Common myeloid progenitor, CD34-positive (primary cell): ENCODE results near the gene WNK2.

Experiments
- CTCF ChIA-PET: fragments of 350-600 bp; sonication (Branson Sonifier 250); formaldehyde crosslinking; loops from one replicate; lab custom pipeline; 2021; ENCODE audit warnings: antibody characterized with exemption; lab: Charles Lee
- POLR2A ChIA-PET: fragments of 350-600 bp; sonication (Branson Sonifier 250); formaldehyde crosslinking; loops from one replicate; lab custom pipeline; 2021; ENCODE audit warnings: antibody characterized with exemption; lab: Charles Lee
- DNase-seq, 3 donors: peaks; one replicate each; pipeline versions ENCODE4 v3.0.0 to v3.0.0-alpha.2; 2013
- H3K27ac ChIP-seq, 2 experiments: 1 replicate in 1 of 2; 2 replicates in 1 of 2; pipeline ENCODE4 v1.7.0; 2013; ENCODE audit warnings: inconsistent platforms in 2 of 2, low read length in 2 of 2, mild to moderate bottlenecking in 2 of 2, low read depth in 1 of 2, moderate library complexity in 1 of 2; ENCODE audit not compliant: severe bottlenecking in 2 of 2, insufficient read depth in 1 of 2, poor library complexity in 1 of 2
- H3K27me3 ChIP-seq, 5 experiments: replicated peaks in 2 of 5; 1 replicate in 3 of 5; 2 replicates in 2 of 5; pipeline versions ENCODE4 v1.6.1 to v1.7.0; 2013; ENCODE audit warnings: low read length in 4 of 5, mild to moderate bottlenecking in 2 of 5, moderate library complexity in 2 of 5, inconsistent platforms in 1 of 5; ENCODE audit not compliant: insufficient read depth in 5 of 5, control insufficient read depth in 4 of 5
- H3K36me3 ChIP-seq, 4 experiments: 1 replicate in 2 of 4; 2 replicates in 2 of 4; pipeline versions ENCODE4 v1.6.1 to v1.7.0; 2013; ENCODE audit warnings: low read length in 3 of 4, control low read depth in 1 of 4, mild to moderate bottlenecking in 1 of 4; ENCODE audit not compliant: control insufficient read depth in 4 of 4, insufficient read depth in 4 of 4
- H3K4me1 ChIP-seq, 4 experiments: 1 replicate in 3 of 4; 2 replicates in 1 of 4; pipeline versions ENCODE4 v1.6.1 to v1.7.1; 2013; ENCODE audit warnings: low read length in 3 of 4, mild to moderate bottlenecking in 3 of 4, control low read depth in 1 of 4, inconsistent platforms in 1 of 4, moderate library complexity in 1 of 4; ENCODE audit not compliant: control insufficient read depth in 4 of 4, insufficient read depth in 4 of 4; ENCODE audit errors: control extremely low read depth in 1 of 4
- H3K4me3 ChIP-seq, 7 experiments: 1 replicate in 4 of 7; 2 replicates in 3 of 7; pipeline versions ENCODE4 v1.5.1 to v1.7.0; 2013; ENCODE audit warnings: mild to moderate bottlenecking in 7 of 7, low read length in 6 of 7, moderate library complexity in 6 of 7, inconsistent platforms in 2 of 7, low read depth in 2 of 7, control low read depth in 1 of 7; ENCODE audit not compliant: insufficient read depth in 4 of 7, control insufficient read depth in 1 of 7; ENCODE audit errors: extremely low read depth in 1 of 7
- H3K9me3 ChIP-seq, 5 experiments: 1 replicate in 4 of 5; 2 replicates in 1 of 5; pipeline versions ENCODE4 v1.6.1 to v1.7.1; 2013; ENCODE audit warnings: low read length in 4 of 5, mild to moderate bottlenecking in 2 of 5, inconsistent platforms in 1 of 5, low read depth in 1 of 5, moderate library complexity in 1 of 5; ENCODE audit not compliant: control insufficient read depth in 4 of 5, insufficient read depth in 2 of 5; ENCODE audit errors: control extremely low read depth in 1 of 5
- WGBS: methylation state at CpG from one replicate; pipeline ENCODE4 v1.1.5; 2013; ENCODE audit not compliant: insufficient coverage; 5-methylcytosine and 5-hydroxymethylcytosine counted together

WNK2 gene

GRCh38 chr9:93304574-93305496 is 120.9 kb downstream of the WNK2 start:
- peak; percentile 24 to 42 (median 36) for DNase-seq
- Histone ChIP-seq H3K36me3 (no peaks in the 10 kb centered on the region), H3K4me1 (no peaks in the 10 kb centered on the region), H3K4me3 (no peak overlapping the region), H3K9me3 (no peaks in the 10 kb centered on the region), H3K27ac (no peak overlapping the region), H3K27me3 (peaks cover 0 to 6% (median 0%) of the 10 kb centered on the region in 5 experiments)
- WGBS: 86% methylated on average over 14 of the region's 17 CpGs
- POLR2A ChIA-PET: no interaction called here
- CTCF ChIA-PET: interaction anchor here (0.6 to 5.4 kb wide), 13 partner anchors 9 to 325 kb away, joined by 3 to 50 read pairs (median 5); no protein-coding TSS in a partner anchor

- H3K9me3 ChIP-seq: no peaks in the 10 kb centered on the region
- ChIA-PET CTCF (interaction anchor here (0.6 to 5.4 kb wide), 14 partner anchors 9 to 325 kb away, joined by 3 to 50 read pairs (median 5); no protein-coding TSS in a partner anchor), POLR2A (interaction anchor here (0.6 kb wide), 1 partner anchor 322 kb away, joined by 3 read pairs; no protein-coding TSS in a partner anchor)
- H3K4me1 ChIP-seq: no peaks in the 10 kb centered on the region
- H3K4me3 ChIP-seq: no peak overlapping the region
- DNase-seq: no peak
- no peaks in the 10 kb centered on the region for H3K36me3 ChIP-seq
- no peak overlapping the region for H3K27ac ChIP-seq
- WGBS: 96% methylated on average over 15 of the region's 15 CpGs
- peaks cover 0 to 6% (median 2%) of the 10 kb centered on the region in 5 experiments for H3K27me3 ChIP-seq
These were observed 121.6 kb downstream of the WNK2 start for GRCh38 chr9:93305497-93306020.

- 100% methylated on average over 7 of the region's 9 CpGs for WGBS
- Histone ChIP-seq H3K27me3 (peaks cover 0 to 7% (median 2%) of the 10 kb centered on the region in 5 experiments), H3K4me1 (no peaks in the 10 kb centered on the region), H3K27ac (no peak overlapping the region), H3K4me3 (no peak overlapping the region), H3K36me3 (no peaks in the 10 kb centered on the region), H3K9me3 (no peaks in the 10 kb centered on the region)
- ChIA-PET CTCF (interaction anchor here (0.6 to 5.4 kb wide), 9 partner anchors 8 to 182 kb away, joined by 3 to 50 read pairs (median 5); no protein-coding TSS in a partner anchor), POLR2A (interaction anchor here (0.6 kb wide), 1 partner anchor 322 kb away, joined by 3 read pairs; no protein-coding TSS in a partner anchor)
- DNase-seq: no peak
These were observed 122.1 kb downstream of the WNK2 start for GRCh38 chr9:93306081-93306480.

GRCh38 chr9:93306579-93307091 is 122.7 kb downstream of the WNK2 start:
- ChIA-PET CTCF (interaction anchor here (1.5 to 4.9 kb wide), 3 partner anchors 108 to 148 kb away, joined by 5 to 50 read pairs (median 9); no protein-coding TSS in a partner anchor), POLR2A (no interaction called here)
- DNase-seq: no peak
- Histone ChIP-seq H3K27me3 (peaks cover 0 to 8% (median 2%) of the 10 kb centered on the region in 5 experiments), H3K4me3 (no peak overlapping the region), H3K27ac (no peak overlapping the region), H3K4me1 (no peaks in the 10 kb centered on the region), H3K36me3 (no peaks in the 10 kb centered on the region), H3K9me3 (no peaks in the 10 kb centered on the region)
- 92% methylated on average over 33 of the region's 35 CpGs for WGBS

- no peak overlapping the region for H3K27ac ChIP-seq
- ChIA-PET POLR2A (no interaction called here), CTCF (interaction anchor here (0.9 to 2.1 kb wide), 3 partner anchors 9 to 351 kb away, joined by 3 to 6 read pairs (median 5); no protein-coding TSS in a partner anchor)
- peaks cover 0 to 8% (median 2%) of the 10 kb centered on the region in 5 experiments for H3K27me3 ChIP-seq
- peaks cover 0 to 1% (median 0%) of the 10 kb centered on the region in 4 experiments for H3K4me1 ChIP-seq
- WGBS: 96% methylated on average over 24 of the region's 24 CpGs
- no peaks in the 10 kb centered on the region for H3K36me3 ChIP-seq
- no peak for DNase-seq
- H3K9me3 ChIP-seq: no peaks in the 10 kb centered on the region
- no peak overlapping the region for H3K4me3 ChIP-seq
These were observed 123.7 kb downstream of the WNK2 start for GRCh38 chr9:93307468-93308157.

- Histone ChIP-seq H3K36me3 (no peaks in the 10 kb centered on the region), H3K4me3 (no peak overlapping the region), H3K27ac (no peak overlapping the region), H3K4me1 (peaks cover 0 to 6% (median 0%) of the 10 kb centered on the region in 4 experiments), H3K9me3 (no peaks in the 10 kb centered on the region), H3K27me3 (peaks cover 0 to 8% (median 2%) of the 10 kb centered on the region in 5 experiments)
- 96% methylated on average over 19 of the region's 22 CpGs for WGBS
- POLR2A ChIA-PET: no interaction called here
- no peak for DNase-seq
- CTCF ChIA-PET: interaction anchor here (0.9 to 2.1 kb wide), 3 partner anchors 9 to 351 kb away, joined by 3 to 6 read pairs (median 5); no protein-coding TSS in a partner anchor
These were observed 124.2 kb downstream of the WNK2 start for GRCh38 chr9:93308158-93308602.
